ENCODE data around the gene ARHGAP26.
"Not testable (repeated sequence)": the region's sequence is repeated elsewhere in the genome, so short reads cannot be mapped to it uniquely, and the experiment has no call there.

ARHGAP26 gene

DNA sequence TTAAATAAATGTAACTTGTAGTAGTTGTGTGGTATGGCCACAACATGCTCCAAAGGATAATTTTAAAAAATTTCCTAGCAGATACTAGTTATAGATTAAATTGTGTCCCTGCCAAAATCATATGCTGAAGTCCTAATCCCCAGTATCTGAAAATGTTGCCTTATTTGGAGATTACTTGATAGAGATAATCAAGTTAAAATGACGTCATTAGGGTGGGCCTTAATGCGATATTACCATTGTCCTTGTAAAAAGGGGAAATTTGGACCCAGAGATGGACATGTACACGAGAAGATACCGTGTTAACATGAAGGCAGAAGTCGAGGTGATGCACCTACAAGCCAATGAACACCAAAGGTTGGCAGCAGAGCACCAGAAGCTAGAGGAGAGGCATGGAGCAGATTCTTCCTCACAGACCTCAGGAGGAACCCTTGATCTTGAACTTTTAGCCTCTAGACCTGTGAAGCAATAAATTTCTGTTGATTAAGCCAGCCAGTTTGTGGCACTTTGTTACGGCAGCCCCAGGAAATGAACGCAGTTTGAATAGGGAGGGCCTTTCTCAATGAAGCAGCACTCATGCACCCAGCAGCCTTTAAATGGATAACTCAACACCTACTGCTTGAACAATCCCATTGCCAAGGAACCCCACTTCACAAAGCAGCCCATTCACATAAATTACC lies 148.9 kb downstream of the ARHGAP26 start:
- H3K9ac ChIP-seq (ENCODE audit: low read depth, low read length) = no peak overlapping the region
- no peaks in the 10 kb centered on the region for H3K9me3 ChIP-seq (ENCODE audit: control insufficient read depth, insufficient read depth, low read length)
- no peaks in the 10 kb centered on the region for H3K36me3 ChIP-seq (ENCODE audit: insufficient read depth, low read length)
- H3K4me1 ChIP-seq (ENCODE audit: insufficient read depth, low read length) = peaks cover 8% of the 10 kb centered on the region

DNA sequence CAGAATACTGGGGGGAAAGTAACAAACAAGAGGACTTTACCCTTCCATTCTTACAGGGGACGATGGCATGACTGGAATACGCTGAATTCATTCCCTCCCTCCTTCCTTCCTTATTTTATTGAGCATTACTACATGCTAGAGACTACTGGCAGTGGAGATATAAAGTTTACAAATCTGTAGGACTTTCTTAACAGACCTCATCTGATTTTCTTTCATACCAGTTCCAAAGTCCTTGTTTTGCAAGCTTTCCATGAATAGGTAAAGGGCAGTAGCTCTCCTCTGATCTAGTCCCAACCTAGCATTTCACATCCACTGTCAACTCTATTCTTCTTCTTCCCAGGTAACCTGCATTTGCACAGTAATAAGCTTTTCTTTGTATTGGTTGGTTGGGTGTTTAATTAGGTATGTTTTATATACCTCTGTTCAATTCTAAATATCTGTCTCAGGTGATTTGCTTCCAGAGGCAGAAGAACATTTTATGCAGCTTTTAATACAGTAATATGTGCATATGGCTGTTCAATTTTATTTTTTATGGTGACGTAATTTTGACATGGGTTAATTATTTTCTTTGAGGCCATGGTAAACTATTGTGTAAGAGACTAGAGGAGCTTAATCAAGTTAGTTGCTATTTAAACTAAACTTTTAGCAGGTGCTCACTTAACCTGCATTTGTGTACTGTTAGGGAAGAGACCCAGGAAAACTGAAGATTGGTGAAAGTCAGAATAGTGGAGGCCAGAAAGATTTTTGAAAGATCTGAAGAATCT lies 150.9 kb downstream of the ARHGAP26 start:
- no peaks in the 10 kb centered on the region for H3K36me3 ChIP-seq (ENCODE audit: insufficient read depth, low read length)
- H3K9me3 ChIP-seq (ENCODE audit: control insufficient read depth, insufficient read depth, low read length) = no peaks in the 10 kb centered on the region
- H3K9ac ChIP-seq (ENCODE audit: low read depth, low read length) = no peak overlapping the region
- peaks cover 9% of the 10 kb centered on the region; the same call in 1 of the 2 replicates for H3K4me1 ChIP-seq (ENCODE audit: insufficient read depth, low read length)

DNA sequence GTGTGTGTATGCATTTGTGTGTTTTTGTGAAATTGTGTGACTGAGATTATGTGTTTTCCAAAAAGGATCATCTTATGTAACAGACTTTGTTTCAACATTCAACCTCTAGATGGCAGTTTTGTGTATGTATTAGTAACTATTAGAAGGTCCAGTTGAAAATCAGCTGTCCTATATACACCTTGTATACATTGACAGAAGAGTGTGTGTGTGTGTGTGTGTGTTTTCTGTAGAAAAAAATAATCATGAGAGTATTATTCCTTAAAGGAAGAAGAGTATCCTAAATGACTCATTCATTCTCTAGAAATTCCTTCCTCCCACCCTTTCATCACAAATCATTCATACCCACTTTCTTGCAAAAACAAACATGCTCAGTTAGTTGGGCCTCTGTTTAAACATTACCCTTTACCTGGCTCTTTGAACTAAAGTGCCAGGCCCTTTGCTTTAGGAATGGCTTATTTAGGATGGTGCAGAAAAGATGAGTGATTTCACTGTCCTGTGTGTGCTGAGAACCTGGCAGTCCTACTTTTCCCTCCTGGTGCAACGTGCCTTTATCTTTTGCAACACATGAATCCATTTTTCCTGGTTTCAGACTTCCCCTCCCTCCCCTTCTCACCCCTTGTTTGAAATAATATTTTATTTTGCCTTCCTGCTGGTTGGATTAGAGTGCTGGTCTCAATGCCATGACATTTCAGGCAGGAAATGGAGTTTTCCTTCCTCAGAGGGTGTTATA lies 152.2 kb downstream of the ARHGAP26 start:
- Histone ChIP-seq H3K4me1 (ENCODE audit: insufficient read depth, low read length) (peaks cover 9% of the 10 kb centered on the region; the same call in 1 of the 2 replicates), H3K9ac (ENCODE audit: low read depth, low read length) (no peak overlapping the region), H3K9me3 (ENCODE audit: control insufficient read depth, insufficient read depth, low read length) (no peaks in the 10 kb centered on the region), H3K36me3 (ENCODE audit: insufficient read depth, low read length) (no peaks in the 10 kb centered on the region)

DNA sequence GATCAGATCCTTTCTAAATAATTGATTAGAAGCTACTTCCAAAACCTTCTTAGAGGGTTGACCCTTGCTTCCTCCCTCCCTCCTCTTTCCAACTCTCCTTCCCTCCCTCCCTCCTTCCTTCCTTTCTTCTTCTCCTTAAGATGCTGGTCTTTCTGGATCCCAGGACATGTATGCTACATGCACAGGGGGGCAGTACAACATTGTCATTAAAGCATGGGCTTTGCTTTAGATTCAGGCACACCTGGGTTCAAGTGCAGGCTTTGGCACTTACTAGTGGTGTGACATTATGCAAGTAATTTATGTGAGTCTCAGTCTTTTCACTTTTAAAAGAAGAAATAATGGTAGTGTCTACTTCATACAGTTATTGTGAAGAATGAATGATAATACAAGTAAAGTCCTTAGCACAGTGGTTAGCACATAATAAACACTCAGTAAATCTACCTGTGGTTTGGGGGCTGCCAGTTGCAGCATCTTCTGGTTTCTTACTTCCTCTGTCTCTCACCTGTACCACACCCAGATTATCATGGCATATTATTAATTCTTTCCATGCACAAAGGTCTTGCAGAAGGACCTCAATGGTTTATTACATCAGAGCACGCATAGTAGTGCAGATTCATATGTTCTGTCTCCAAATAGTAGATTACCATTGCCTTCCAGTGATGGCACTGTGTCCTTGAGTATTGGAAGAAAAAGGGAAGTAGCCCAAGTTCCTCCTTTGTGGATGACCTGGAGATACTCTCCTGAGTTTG lies 154.1 kb downstream of the ARHGAP26 start:
- Histone ChIP-seq H3K4me1 (ENCODE audit: insufficient read depth, low read length) (peaks cover 9% of the 10 kb centered on the region; the same call in 1 of the 2 replicates), H3K9ac (ENCODE audit: low read depth, low read length) (no peak overlapping the region), H3K9me3 (ENCODE audit: control insufficient read depth, insufficient read depth, low read length) (no peaks in the 10 kb centered on the region), H3K36me3 (ENCODE audit: insufficient read depth, low read length) (no peaks in the 10 kb centered on the region)

DNA sequence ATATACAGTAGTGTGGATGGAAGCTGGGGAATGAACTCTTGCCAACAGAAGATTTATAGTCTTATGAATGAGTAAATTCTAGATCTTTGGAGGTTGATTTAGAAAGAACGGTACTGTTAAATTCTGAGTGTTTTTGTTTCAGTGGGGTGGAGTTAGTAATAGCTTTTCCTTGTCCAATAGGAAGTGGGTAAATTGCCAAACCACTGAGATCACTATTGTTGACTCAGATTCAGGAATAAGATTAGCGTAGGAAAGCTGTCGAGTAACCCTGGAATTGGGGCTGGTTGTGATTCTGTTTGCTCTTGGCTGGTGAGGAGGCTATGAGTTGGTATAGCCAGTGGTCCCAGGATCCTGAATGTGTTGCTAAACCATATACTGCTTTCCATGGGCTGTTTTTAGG lies 155.6 kb downstream of the ARHGAP26 start:
- peaks cover 9% of the 10 kb centered on the region; the same call in 1 of the 2 replicates for H3K4me1 ChIP-seq (ENCODE audit: insufficient read depth, low read length)
- H3K36me3 ChIP-seq (ENCODE audit: insufficient read depth, low read length) = no peaks in the 10 kb centered on the region
- no peaks in the 10 kb centered on the region for H3K9me3 ChIP-seq (ENCODE audit: control insufficient read depth, insufficient read depth, low read length)
- H3K9ac ChIP-seq (ENCODE audit: low read depth, low read length) = no peak overlapping the region

DNA sequence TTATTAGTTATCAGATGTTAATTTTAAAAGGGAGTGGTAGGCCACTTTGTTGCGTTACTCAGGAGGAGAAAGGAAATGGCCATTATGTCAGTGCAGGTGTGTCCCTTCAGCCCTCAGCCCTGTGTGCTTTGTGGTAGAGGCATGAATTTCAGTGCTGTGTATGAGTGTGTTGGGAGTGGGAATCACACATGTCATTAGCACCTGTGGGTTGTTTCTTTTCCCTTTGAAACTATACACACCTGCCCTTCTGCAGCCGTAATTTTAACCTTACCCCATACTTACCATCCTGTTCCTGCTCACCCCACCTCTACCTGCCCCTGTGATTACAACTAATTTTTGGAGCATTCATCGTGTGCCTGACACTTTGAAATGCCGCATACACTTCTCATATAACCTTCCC lies 156.4 kb downstream of the ARHGAP26 start:
- H3K9me3 ChIP-seq (ENCODE audit: control insufficient read depth, insufficient read depth, low read length) = no peaks in the 10 kb centered on the region
- no peaks in the 10 kb centered on the region for H3K36me3 ChIP-seq (ENCODE audit: insufficient read depth, low read length)
- H3K4me1 ChIP-seq (ENCODE audit: insufficient read depth, low read length) = peaks cover 9% of the 10 kb centered on the region; the same call in 1 of the 2 replicates
- no peak overlapping the region for H3K9ac ChIP-seq (ENCODE audit: low read depth, low read length)

DNA sequence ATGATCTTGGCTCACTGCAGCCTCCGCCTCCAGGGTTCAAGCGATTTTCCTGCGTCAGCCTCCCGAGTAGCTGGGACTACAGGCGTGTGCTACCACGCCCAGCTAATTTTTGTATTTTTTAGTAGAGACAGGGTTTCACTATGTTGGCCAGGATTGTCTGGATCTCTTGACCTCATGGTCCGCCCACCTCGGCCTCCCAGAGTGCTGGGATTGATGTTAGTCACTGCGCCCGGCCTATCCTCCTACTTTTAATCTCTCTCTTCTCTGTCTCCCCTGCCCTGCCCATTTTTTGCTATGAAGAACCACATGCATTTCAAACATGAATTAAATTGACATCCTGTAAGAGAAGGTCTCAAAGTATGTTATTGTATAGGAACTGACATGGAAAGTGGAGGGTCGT lies 158.8 kb downstream of the ARHGAP26 start:
- H3K9me3 ChIP-seq (ENCODE audit: control insufficient read depth, insufficient read depth, low read length); H3K9ac ChIP-seq (ENCODE audit: low read depth, low read length); H3K36me3 ChIP-seq (ENCODE audit: insufficient read depth, low read length): not testable (repeated sequence)
- peaks cover 12% of the 10 kb centered on the region for H3K4me1 ChIP-seq (ENCODE audit: insufficient read depth, low read length)

DNA sequence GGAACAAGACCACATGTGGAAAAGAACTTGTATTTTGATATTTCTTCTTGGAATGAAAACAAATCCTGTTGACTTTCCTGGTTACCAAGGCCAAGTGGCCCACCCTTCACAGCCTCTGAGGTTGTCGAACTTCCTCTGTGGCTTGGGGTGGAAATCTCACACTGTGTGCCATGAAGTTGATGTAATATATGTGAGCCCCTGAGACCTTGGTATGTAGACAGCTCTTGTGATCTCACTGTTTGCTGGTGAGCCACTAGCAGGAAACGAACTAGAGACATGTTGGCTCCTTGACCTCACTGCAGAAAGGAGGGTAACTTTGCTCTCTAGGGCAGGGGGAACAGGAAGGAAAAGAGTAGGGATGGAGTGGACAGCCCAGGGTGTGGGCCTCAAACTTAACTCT lies 159.4 kb downstream of the ARHGAP26 start:
- Histone ChIP-seq H3K4me1 (ENCODE audit: insufficient read depth, low read length) (peaks cover 12% of the 10 kb centered on the region), H3K9ac (ENCODE audit: low read depth, low read length) (no peak overlapping the region), H3K9me3 (ENCODE audit: control insufficient read depth, insufficient read depth, low read length) (no peaks in the 10 kb centered on the region), H3K36me3 (ENCODE audit: insufficient read depth, low read length) (no peaks in the 10 kb centered on the region)

DNA sequence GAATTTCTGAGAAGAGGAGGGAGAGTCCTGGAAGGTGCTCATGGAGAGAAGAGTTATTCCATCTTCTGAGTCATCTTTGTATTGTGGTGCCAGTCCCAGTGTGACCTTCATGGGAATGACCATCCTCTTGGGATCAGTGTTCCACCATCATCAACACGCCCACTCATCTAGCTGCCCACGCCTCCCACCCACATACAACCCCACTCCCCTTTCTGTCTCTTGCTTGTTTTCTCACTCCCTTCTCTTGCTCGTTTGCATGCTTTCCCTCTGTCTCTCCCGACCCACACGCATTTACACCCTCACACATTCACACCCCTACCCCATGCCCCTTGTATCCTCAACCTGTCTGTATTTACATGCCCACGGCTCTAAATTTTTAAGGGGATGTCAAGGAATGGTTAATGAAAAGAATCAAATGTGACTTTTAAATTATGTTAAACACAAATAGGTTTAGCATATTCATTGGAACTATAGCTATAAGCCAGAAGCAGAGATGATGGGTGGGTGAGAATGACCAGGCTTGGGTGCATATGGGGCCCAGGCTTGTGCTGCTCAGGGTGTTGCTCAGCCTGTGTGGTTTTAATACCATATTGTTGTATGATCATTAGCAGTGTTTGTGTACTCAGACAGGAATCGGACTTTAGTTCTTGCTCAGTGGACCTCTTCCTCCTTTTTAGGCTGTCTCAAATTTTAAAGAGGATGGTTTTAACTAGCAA lies 160.4 kb downstream of the ARHGAP26 start:
- Histone ChIP-seq H3K36me3 (ENCODE audit: insufficient read depth, low read length) (no peaks in the 10 kb centered on the region), H3K9me3 (ENCODE audit: control insufficient read depth, insufficient read depth, low read length) (no peaks in the 10 kb centered on the region), H3K4me1 (ENCODE audit: insufficient read depth, low read length) (peaks cover 11% of the 10 kb centered on the region), H3K9ac (ENCODE audit: low read depth, low read length) (no peak overlapping the region)

DNA sequence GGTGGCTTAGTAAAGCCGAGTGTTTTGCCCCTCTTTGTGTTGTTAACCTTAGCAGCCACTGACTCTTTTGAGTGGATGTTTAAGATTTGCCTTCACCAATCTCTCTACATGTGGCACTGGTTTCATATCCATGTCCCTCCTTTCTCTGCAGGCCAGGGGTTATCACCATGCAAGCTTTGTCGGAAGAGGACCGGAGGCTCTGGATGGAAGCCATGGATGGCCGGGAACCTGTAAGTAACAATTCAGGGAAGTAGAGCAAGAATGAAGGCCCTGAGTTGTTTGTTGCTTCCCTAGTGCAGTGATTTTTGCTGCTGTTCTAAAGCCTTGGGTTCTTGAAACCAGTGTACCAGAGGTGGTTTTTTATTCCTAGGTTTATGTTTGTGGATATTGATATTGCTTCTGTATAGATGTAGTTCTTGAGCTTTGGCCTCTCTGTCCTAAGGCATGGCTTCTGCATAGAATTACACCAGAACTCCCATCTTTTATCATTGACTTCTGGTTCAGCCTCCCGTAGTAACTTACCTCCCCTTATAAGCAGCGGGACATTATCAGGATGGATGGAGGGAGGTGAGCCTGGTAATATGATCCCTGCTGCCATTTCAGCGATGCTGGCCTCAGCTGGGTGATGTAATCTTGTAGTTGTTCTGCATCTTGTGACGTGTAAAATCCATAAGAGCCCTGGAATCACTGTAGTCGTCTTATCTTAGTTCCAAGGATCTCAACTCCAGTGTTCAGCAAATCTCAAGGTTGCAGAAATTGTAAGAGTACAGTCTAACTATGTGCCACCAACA lies 161.9 kb downstream of the ARHGAP26 start:
- Histone ChIP-seq H3K4me1 (ENCODE audit: insufficient read depth, low read length) (peaks cover 8% of the 10 kb centered on the region), H3K36me3 (ENCODE audit: insufficient read depth, low read length) (no peaks in the 10 kb centered on the region), H3K9ac (ENCODE audit: low read depth, low read length) (no peak overlapping the region), H3K9me3 (ENCODE audit: control insufficient read depth, insufficient read depth, low read length) (no peaks in the 10 kb centered on the region)

DNA sequence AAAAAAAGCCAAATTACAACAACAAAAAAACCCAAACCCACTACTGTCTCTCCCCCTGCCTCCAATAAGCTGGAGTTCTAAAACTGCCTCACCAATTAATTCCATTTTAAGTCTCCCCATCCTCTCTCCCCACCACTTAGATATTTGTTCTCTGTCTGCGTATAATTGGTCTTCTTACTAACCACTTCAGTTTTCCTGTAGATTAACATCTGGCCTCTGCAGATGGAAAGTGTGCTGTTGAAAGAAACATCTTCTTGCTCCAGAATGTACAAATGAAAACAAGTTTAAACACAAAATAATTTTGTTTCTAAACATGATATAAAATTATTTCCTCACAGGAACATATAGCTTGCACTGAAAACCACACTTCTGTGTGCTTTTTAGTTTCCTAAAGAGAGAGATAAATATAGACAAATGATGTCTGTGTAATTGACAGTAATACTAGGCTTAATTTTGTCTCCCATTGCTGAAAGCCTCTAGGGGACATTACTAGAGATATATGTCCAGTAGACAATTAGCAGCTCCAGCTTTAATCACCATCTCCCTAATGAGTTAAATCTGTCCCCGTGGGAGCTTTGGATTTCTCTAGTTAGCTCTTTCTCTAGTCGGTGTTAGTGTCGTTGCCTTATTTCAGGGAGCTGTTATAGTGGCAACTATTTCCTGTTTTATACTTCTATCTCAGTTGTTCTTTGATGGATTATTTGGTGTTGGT lies 164.0 kb downstream of the ARHGAP26 start:
- H3K9ac ChIP-seq (ENCODE audit: low read depth, low read length) = no peak overlapping the region
- no peaks in the 10 kb centered on the region for H3K9me3 ChIP-seq (ENCODE audit: control insufficient read depth, insufficient read depth, low read length)
- H3K4me1 ChIP-seq (ENCODE audit: insufficient read depth, low read length) = peaks cover 8% of the 10 kb centered on the region
- H3K36me3 ChIP-seq (ENCODE audit: insufficient read depth, low read length) = no peaks in the 10 kb centered on the region

DNA sequence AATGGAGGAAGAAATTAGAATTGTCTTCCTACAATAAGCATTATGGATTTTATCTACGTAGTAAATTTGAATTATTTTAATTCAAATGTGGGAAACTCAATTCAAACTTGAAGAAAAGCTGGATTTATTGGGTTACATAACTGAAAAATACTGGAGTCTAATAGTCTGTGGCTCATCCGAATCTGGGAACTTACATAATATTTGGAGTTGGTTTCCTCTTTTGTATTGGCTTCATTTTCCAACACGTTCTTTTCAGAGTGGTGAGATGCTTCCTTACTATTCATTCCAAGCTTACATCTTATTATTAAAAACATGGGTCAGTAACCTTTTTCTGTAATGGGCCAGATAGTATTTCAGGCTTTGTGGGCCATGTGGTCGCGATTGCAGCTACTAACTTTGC lies 164.8 kb downstream of the ARHGAP26 start:
- Histone ChIP-seq H3K9ac (ENCODE audit: low read depth, low read length) (no peak overlapping the region), H3K36me3 (ENCODE audit: insufficient read depth, low read length) (no peaks in the 10 kb centered on the region), H3K4me1 (ENCODE audit: insufficient read depth, low read length) (peaks cover 8% of the 10 kb centered on the region), H3K9me3 (ENCODE audit: control insufficient read depth, insufficient read depth, low read length) (no peaks in the 10 kb centered on the region)

DNA sequence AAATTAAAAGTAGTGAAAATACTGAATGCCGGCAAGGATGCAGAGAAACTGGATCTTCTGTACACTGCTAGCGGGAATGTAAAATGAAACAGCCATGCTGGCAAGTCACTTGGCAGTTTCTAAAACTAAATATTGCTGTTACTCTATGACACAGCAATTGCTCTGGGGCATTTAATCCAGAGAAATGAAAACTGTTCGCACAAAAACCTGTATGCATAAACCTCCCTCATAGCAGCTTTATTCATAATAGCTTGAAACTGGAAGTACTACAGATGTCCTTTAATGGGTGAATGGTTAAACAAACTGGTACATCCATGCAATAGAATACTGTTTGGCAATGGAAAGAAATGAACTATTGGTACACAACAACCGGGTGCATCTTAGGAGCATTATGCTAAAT lies 167.2 kb downstream of the ARHGAP26 start:
- Histone ChIP-seq H3K36me3 (ENCODE audit: insufficient read depth, low read length) (no peaks in the 10 kb centered on the region), H3K9me3 (ENCODE audit: control insufficient read depth, insufficient read depth, low read length) (no peaks in the 10 kb centered on the region), H3K9ac (ENCODE audit: low read depth, low read length) (no peak overlapping the region), H3K4me1 (ENCODE audit: insufficient read depth, low read length) (peaks cover 3% of the 10 kb centered on the region)
